Hepatocyte (in vitro differentiated cells): ENCODE measurements around the gene KNDC1. TPM values are rescaled to one million over a fixed set of nuclear protein-coding genes. Genes with fewer than 3 reads are reported as not detected.

Experiments
- DNase-seq: peaks from one replicate; pipeline ENCODE4 v3.0.0-alpha.2; 2016; ENCODE audit warnings: low spot score
- H2AFZ ChIP-seq: fragments of 200-600 bp; sonication (generic); 2 replicates; pipeline ENCODE4 v1.6.0; 2016; ENCODE audit warnings: antibody characterized with exemption, mild to moderate bottlenecking
- H3K27ac ChIP-seq: fragments of 200-600 bp; sonication (generic); 2 replicates; pipeline ENCODE4 v1.5.1; 2016; ENCODE audit warnings: mild to moderate bottlenecking
- H3K27me3 ChIP-seq: fragments of 200-600 bp; sonication (generic); 2 replicates; pipeline ENCODE4 v1.6.1; 2016
- H3K36me3 ChIP-seq: fragments of 200-600 bp; sonication (generic); replicated peaks from 2 replicates; pipeline ENCODE4 v1.5.1; 2016; ENCODE audit warnings: low read depth; ENCODE audit not compliant: insufficient read depth
- H3K4me1 ChIP-seq: fragments of 200-600 bp; sonication (generic); 2 replicates; pipeline ENCODE4 v1.5.1; 2016; ENCODE audit warnings: mild to moderate bottlenecking, moderate library complexity; ENCODE audit not compliant: insufficient read depth
- H3K4me2 ChIP-seq: fragments of 200-600 bp; sonication (generic); 2 replicates; pipeline ENCODE4 v1.6.0; 2016
- H3K4me3 ChIP-seq: fragments of 200-600 bp; sonication (generic); 2 replicates; pipeline ENCODE4 v1.5.1; 2016; ENCODE audit warnings: mild to moderate bottlenecking
- H3K79me2 ChIP-seq: fragments of 200-600 bp; sonication (generic); 2 replicates; pipeline ENCODE4 v1.6.0; 2017; ENCODE audit warnings: mild to moderate bottlenecking
- H3K9me2 ChIP-seq: fragments of 200-600 bp; sonication (generic); replicated peaks from 2 replicates; pipeline ENCODE4 v1.6.0; 2017; ENCODE audit warnings: mild to moderate bottlenecking; ENCODE audit not compliant: insufficient read depth
- H3K9me3 ChIP-seq: fragments of 200-600 bp; sonication (generic); 2 replicates; pipeline ENCODE4 v1.5.1; 2016; ENCODE audit warnings: low read depth, mild to moderate bottlenecking
- H4K20me1 ChIP-seq: fragments of 200-600 bp; sonication (generic); 2 replicates; pipeline ENCODE4 v1.6.0; 2016; ENCODE audit warnings: mild to moderate bottlenecking; ENCODE audit not compliant: insufficient read depth, poor library complexity, severe bottlenecking
- EZH2 ChIP-seq: fragments of 200-600 bp; sonication (generic); IDR thresholded peaks from 2 replicates; pipeline ENCODE4 v1.6.1; 2016; ENCODE audit warnings: antibody characterized with exemption, mild to moderate bottlenecking, borderline replicate concordance
- EZH2phosphoT487 ChIP-seq: fragments of 200-600 bp; sonication (generic); IDR thresholded peaks from one replicate; pipeline ENCODE4 v1.6.1; 2018; ENCODE audit warnings: antibody characterized with exemption, mild to moderate bottlenecking, low read depth, moderate library complexity; ENCODE audit not compliant: unreplicated experiment, severe bottlenecking
- WGBS: methylation state at CpG from one replicate; pipeline ENCODE4 v1.1.6; 2016; ENCODE audit warnings: low lambda C conversion rate; ENCODE audit errors: missing lambda C conversion rate; 5-methylcytosine and 5-hydroxymethylcytosine counted together
- polyA plus RNA-seq: library from polyadenylated mRNA; unstranded; fragments of >200 nt; fragmentation: Nextera tagmentation; extraction: Ambion mirVana; gene quantifications from 2 replicates; pipeline ENCODE4 v1.2.1, GENCODE V29; 2016
- total RNA-seq: library from RNA; depleted of rRNA; stranded (reverse); fragments of >200 nt; gene quantifications from 2 replicates; pipeline ENCODE4 v1.2.3, GENCODE V29; 2014
- TF ChIP-seq, protein P1 (sequence below): fragments of 200-600 bp; sonication (generic); IDR thresholded peaks from 2 replicates; pipeline ENCODE4 v1.5.1; 2016; ENCODE audit warnings: antibody characterized with exemption, mild to moderate bottlenecking; ENCODE audit not compliant: poor library complexity

KNDC1 gene
- total and polyA plus RNA-seq, 2 experiments from 2014 or later: 3.8 to 4.3 TPM

DNA sequence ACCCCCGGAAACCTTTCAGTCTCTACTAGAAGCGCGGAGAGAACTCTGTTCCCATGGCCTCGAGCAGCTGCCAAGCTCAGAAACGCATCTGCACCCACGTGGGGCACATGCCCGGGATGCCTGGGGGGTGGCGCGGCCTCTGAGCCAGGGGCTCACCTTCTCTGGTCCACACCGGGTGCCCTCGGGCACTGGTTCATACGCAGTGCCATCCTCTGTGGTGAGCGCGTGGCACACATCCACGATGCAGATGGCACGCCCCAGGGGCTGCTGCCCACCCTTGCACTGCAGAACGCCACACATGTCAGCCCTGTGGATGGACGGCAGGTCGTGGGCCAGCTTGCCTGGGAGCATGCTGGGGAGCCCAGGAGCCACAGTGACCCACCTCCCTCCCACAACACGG, 110.2 kb downstream of the KNDC1 start:
- Histone ChIP-seq H4K20me1 (no peaks in the 10 kb centered on the region), H3K9me3 (no peaks in the 10 kb centered on the region), H2AFZ (no peak overlapping the region), H3K4me2 (no peak overlapping the region), H3K4me1 (peaks cover 7% of the 10 kb centered on the region), H3K79me2 (no peaks in the 10 kb centered on the region), H3K27me3 (no peaks in the 10 kb centered on the region), H3K36me3 (no peaks in the 10 kb centered on the region), H3K9me2 (no peaks in the 10 kb centered on the region), H3K27ac (no peak overlapping the region), H3K4me3 (no peak overlapping the region)
- TF ChIP-seq, protein P1, sequence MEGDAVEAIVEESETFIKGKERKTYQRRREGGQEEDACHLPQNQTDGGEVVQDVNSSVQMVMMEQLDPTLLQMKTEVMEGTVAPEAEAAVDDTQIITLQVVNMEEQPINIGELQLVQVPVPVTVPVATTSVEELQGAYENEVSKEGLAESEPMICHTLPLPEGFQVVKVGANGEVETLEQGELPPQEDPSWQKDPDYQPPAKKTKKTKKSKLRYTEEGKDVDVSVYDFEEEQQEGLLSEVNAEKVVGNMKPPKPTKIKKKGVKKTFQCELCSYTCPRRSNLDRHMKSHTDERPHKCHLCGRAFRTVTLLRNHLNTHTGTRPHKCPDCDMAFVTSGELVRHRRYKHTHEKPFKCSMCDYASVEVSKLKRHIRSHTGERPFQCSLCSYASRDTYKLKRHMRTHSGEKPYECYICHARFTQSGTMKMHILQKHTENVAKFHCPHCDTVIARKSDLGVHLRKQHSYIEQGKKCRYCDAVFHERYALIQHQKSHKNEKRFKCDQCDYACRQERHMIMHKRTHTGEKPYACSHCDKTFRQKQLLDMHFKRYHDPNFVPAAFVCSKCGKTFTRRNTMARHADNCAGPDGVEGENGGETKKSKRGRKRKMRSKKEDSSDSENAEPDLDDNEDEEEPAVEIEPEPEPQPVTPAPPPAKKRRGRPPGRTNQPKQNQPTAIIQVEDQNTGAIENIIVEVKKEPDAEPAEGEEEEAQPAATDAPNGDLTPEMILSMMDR: no peak
- TF ChIP-seq EZH2: no peak
- TF ChIP-seq EZH2phosphoT487: no peak
- 93% methylated on average over 20 of the region's 20 CpGs for WGBS
- DNase-seq: no peak

DNA sequence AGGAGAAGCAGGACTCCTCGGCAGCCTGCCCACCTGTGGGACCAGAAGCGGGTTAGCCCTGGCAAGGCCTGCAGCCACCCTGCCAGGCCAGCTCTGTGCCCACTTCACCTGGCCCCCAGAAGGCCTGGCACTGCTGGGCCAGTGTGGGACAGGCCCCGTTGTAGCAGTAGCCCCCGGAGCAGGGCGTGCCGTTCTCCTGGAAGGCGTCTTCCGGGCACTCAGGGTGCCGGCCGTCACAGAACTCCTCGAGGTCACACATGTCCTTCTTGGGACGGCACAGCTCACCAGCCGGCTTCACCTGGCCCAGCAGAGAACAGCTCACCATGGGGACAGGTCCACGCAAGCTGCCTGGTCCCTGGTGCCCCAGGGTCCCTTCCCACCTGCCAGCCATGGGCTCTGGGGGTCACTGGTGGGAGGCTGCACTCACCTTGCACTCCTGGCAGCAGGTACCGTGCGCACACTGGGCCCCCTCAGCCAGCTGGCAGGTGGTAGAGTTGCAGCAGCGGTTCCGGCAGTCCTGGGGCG, 110.8 kb downstream of the KNDC1 start:
- no peak overlapping the region for H2AFZ ChIP-seq
- no peak overlapping the region for H3K4me2 ChIP-seq
- H3K27ac ChIP-seq: no peak overlapping the region
- H3K36me3 ChIP-seq: no peaks in the 10 kb centered on the region
- H3K79me2 ChIP-seq: no peaks in the 10 kb centered on the region
- peaks cover 10% of the 10 kb centered on the region for H3K4me1 ChIP-seq
- WGBS: 97% methylated on average over 19 of the region's 19 CpGs
- H3K27me3 ChIP-seq: peaks cover 5% of the 10 kb centered on the region
- no peaks in the 10 kb centered on the region for H3K9me2 ChIP-seq
- DNase-seq: no peak
- no peaks in the 10 kb centered on the region for H4K20me1 ChIP-seq
- H3K4me3 ChIP-seq: no peak overlapping the region
- TF ChIP-seq EZH2phosphoT487 (no peak), EZH2 (no peak)
- TF ChIP-seq, protein P1: no peak
- no peaks in the 10 kb centered on the region for H3K9me3 ChIP-seq

DNA sequence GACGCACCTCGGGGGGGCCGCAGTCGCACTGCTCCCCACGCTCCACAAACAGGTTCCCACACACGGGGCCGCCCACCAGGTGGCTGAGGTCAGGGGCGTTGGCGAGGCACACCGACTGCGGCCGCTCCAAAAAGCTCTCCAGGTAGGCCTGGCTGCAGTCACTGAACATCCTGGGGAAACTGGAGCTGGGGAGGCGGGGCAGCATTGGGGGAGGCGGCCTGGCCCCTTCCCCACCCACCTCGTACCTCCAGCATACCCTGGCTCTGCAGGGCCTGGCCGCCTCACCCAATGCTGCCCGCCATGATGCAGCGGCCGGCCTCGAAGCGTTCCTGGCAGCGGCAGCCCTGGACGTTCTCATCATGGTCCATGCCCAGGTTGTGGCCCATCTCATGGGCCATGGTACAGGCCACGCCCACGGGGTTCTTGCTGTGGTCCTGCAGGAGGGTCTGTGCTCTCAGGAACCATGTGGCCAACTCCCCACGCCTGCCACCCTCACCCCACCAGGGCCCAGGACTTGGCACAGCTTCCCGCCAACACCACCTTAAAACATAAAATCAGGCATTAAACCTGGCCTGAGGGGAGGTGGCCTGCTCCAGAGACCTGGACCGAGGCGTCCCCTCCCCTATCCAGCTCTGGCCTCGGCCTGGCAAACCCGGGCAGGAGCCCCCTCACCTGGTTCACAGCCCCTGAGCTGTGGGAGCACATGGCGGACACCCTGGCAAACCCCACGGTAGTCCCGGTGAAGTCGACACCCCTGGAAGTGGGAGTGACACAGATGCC, 111.7 kb downstream of the KNDC1 start:
- no peak for DNase-seq
- Histone ChIP-seq H3K4me1 (peaks cover 16% of the 10 kb centered on the region), H3K79me2 (no peaks in the 10 kb centered on the region), H2AFZ (no peak overlapping the region), H3K9me2 (no peaks in the 10 kb centered on the region), H3K27ac (no peak overlapping the region), H4K20me1 (no peaks in the 10 kb centered on the region), H3K27me3 (peaks cover 13% of the 10 kb centered on the region), H3K36me3 (no peaks in the 10 kb centered on the region), H3K4me3 (no peak overlapping the region), H3K4me2 (no peak overlapping the region), H3K9me3 (no peaks in the 10 kb centered on the region)
- TF ChIP-seq EZH2phosphoT487: no peak
- TF ChIP-seq EZH2: no peak
- TF ChIP-seq, protein P1: no peak
- WGBS: 87% methylated on average over 34 of the region's 35 CpGs
